WTC11 (cell line): ENCODE data around the gene AURKA. TPM values are rescaled to one million over a fixed set of nuclear protein-coding genes. Genes with fewer than 3 reads are reported as not detected.

ENCODE experiments used
- ATAC-seq: fragments of 200-7000 bp; cut with Tn5 transposase; 2 replicates; pipeline ENCODE4 v1.10.0; 2021; ENCODE audit warnings: mild to moderate bottlenecking, moderate library complexity
- CTCF ChIA-PET: fragments of 300-600 bp; sonication (Branson Sonifier 250); formaldehyde crosslinking; loops from one replicate; lab custom pipeline; 2021; ENCODE audit warnings: antibody characterized with exemption; lab: Charles Lee
- POLR2A ChIA-PET: fragments of 350-600 bp; sonication (Branson Sonifier 250); formaldehyde crosslinking; loops from one replicate; lab custom pipeline; 2021; ENCODE audit warnings: antibody characterized with exemption; lab: Charles Lee
- DNase-seq: peaks from one replicate; pipeline ENCODE4 v3.0.0; 2021; ENCODE audit warnings: low spot score
- H3K27ac Mint-ChIP-seq: 2 replicates; pipeline ENCODE4 v1.8.0; 2021; ENCODE audit warnings: mixed read lengths
- H3K27me3 Mint-ChIP-seq: 2 replicates; pipeline ENCODE4 v1.8.0; 2021; ENCODE audit warnings: low read depth, mild to moderate bottlenecking, moderate library complexity, mixed read lengths
- H3K36me3 Mint-ChIP-seq: 2 replicates; pipeline ENCODE4 v1.8.0; 2021; ENCODE audit warnings: mixed read lengths
- H3K4me1 Mint-ChIP-seq: 2 replicates; pipeline ENCODE4 v1.8.0; 2022; ENCODE audit warnings: mixed read lengths
- H3K4me3 Mint-ChIP-seq: 2 replicates; pipeline ENCODE4 v1.8.0; 2021; ENCODE audit warnings: mild to moderate bottlenecking, moderate library complexity, mixed read lengths
- H3K9me3 Mint-ChIP-seq: 2 replicates; pipeline ENCODE4 v1.8.0; 2021; ENCODE audit warnings: mixed read lengths
- ATF3 ChIP-seq: sonication (generic); formaldehyde crosslinking; conservative IDR thresholded peaks from 2 replicates; pipeline ENCODE4 v1.8.1; 2022; ENCODE audit warnings: mild to moderate bottlenecking, missing genetic modification reagents
- ELF4 ChIP-seq: sonication (generic); formaldehyde crosslinking; IDR thresholded peaks from 2 replicates; pipeline ENCODE4 v1.8.1; 2022; ENCODE audit warnings: low read depth, mild to moderate bottlenecking, moderate library complexity, missing genetic modification reagents
- ETV6 ChIP-seq: sonication (generic); formaldehyde crosslinking; IDR thresholded peaks from 2 replicates; pipeline ENCODE4 v1.8.1; 2022; ENCODE audit warnings: mild to moderate bottlenecking, missing genetic modification reagents
- GRHL2 ChIP-seq: fragments of 250-450 bp; sonication (Bioruptor Pico); IDR thresholded peaks from 2 replicates; pipeline ENCODE4 v1.8.0; 2022; ENCODE audit warnings: mild to moderate bottlenecking, moderate library complexity; ENCODE audit not compliant: insufficient replicate concordance, severe bottlenecking
- IRF2 ChIP-seq: sonication (generic); formaldehyde crosslinking; IDR thresholded peaks from 2 replicates; pipeline ENCODE4 v1.8.0; 2022; ENCODE audit warnings: low read depth, missing genetic modification reagents, borderline replicate concordance
- NFE2L1 ChIP-seq: sonication (generic); formaldehyde crosslinking; IDR thresholded peaks from 2 replicates; pipeline ENCODE4 v1.8.1; 2023; ENCODE audit warnings: missing genetic modification reagents
- NFYB ChIP-seq: sonication (generic); formaldehyde crosslinking; conservative IDR thresholded peaks from 2 replicates; pipeline ENCODE4 v1.8.0; 2022; ENCODE audit warnings: low read depth, missing genetic modification reagents
- NR2C2 ChIP-seq: sonication (generic); formaldehyde crosslinking; IDR thresholded peaks from 2 replicates; pipeline ENCODE4 v1.8.0; 2022; ENCODE audit warnings: mild to moderate bottlenecking, missing genetic modification reagents
- SOX15 ChIP-seq: fragments of 250-450 bp; sonication (Bioruptor Pico); IDR thresholded peaks from 2 replicates; pipeline ENCODE4 v1.9.0; 2021; ENCODE audit warnings: mild to moderate bottlenecking
- STAT6 ChIP-seq: sonication (generic); formaldehyde crosslinking; conservative IDR thresholded peaks from 2 replicates; pipeline ENCODE4 v1.8.1; 2023; ENCODE audit warnings: mild to moderate bottlenecking, low read depth, missing genetic modification reagents, moderate library complexity
- TCF7 ChIP-seq: sonication (generic); formaldehyde crosslinking; IDR thresholded peaks from 2 replicates; pipeline ENCODE4 v1.8.0; 2022; ENCODE audit warnings: mild to moderate bottlenecking, low read depth, missing genetic modification reagents, moderate library complexity
- TP53 ChIP-seq: sonication (generic); formaldehyde crosslinking; IDR thresholded peaks from 2 replicates; pipeline ENCODE4 v1.8.1; 2023; ENCODE audit warnings: mild to moderate bottlenecking, missing genetic modification reagents
- ZBTB43 ChIP-seq: sonication (generic); formaldehyde crosslinking; IDR thresholded peaks from 2 replicates; pipeline ENCODE4 v1.8.1; 2023; ENCODE audit warnings: mild to moderate bottlenecking, missing genetic modification reagents
- ZNF138 ChIP-seq: sonication (generic); formaldehyde crosslinking; conservative IDR thresholded peaks from 2 replicates; pipeline ENCODE4 v1.8.1; 2022; ENCODE audit warnings: mild to moderate bottlenecking, moderate library complexity, missing genetic modification reagents
- ZNF219 ChIP-seq: sonication (generic); formaldehyde crosslinking; IDR thresholded peaks from 2 replicates; pipeline ENCODE4 v1.8.0; 2023; ENCODE audit warnings: missing genetic modification reagents, mild to moderate bottlenecking, borderline replicate concordance
- ZNF416 ChIP-seq: fragments of 250-450 bp; sonication (Bioruptor Pico); IDR thresholded peaks from 2 replicates; pipeline ENCODE4 v1.9.0; 2021; ENCODE audit warnings: mild to moderate bottlenecking, inconsistent platforms
- total RNA-seq: library from RNA; stranded (reverse); gene quantifications from 3 replicates; pipeline ENCODE4 v1.2.3, GENCODE V29; 2021
- TF ChIP-seq, protein P1 (sequence below): fragments of 250-450 bp; sonication (Bioruptor Pico); IDR thresholded peaks from 2 replicates; pipeline ENCODE4 v1.9.0; 2021; ENCODE audit warnings: mild to moderate bottlenecking
- TF ChIP-seq, protein P2 (sequence below): fragments of 250-450 bp; sonication (Bioruptor Pico); IDR thresholded peaks from 2 replicates; pipeline ENCODE4 v1.9.0; 2021; ENCODE audit warnings: mild to moderate bottlenecking
- TF ChIP-seq, protein P3 (sequence below): sonication (generic); formaldehyde crosslinking; IDR thresholded peaks from 2 replicates; pipeline ENCODE4 v1.8.0; 2022; ENCODE audit warnings: mild to moderate bottlenecking, missing genetic modification reagents
- TF ChIP-seq, protein P4 (sequence below): sonication (generic); formaldehyde crosslinking; IDR thresholded peaks from 2 replicates; pipeline ENCODE4 v1.8.1; 2022; ENCODE audit warnings: mild to moderate bottlenecking, missing genetic modification reagents, moderate library complexity, borderline replicate concordance

The AURKA gene
- total RNA-seq, 1 experiment from 2014 or later = 103 TPM

DNA sequence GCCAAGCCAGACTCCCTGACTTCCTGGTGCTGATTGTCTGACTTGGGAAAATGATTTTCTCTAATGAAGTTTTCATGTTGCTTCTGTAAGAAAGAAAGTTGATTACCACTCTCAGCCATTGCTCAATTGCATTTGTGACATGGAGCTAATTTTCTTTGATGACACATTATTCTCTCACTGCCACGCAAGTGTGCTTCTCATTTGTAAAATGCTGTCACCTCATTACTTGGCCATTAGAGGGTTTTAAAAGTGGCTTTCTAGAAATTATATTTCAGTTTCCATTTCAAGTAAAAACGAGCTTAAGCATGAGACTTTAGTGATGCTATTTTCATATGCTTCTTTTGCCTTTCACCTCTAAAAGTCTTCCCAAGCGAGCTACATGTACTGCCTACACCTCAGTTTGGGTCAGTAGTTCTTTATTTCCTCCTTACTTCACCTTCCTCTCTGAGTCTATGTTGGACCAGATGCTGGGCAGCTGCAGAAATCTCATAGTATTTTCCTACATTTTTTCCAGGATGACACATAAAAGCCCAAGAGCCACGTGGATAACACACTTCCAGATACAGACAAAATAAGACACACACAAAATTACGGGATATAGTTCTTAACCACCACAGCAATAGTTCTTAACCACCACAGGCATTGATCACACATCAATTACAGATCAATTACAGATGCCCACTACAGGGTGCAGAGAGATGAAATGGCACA lies 39.5 kb downstream of the AURKA start:
- POLR2A ChIA-PET = no interaction called here

GRCh38 chr20:56350842-56351241 lies 41.2 kb downstream of the AURKA start:
- ATAC-seq = no peak
- CTCF ChIA-PET = no interaction called here
- Mint-ChIP-seq H3K9me3 (0 out of 2 replicates have a peak, but pooled peaks cover 4% of the 10 kb centered on the region), H3K27ac (no peak overlapping the region), H3K36me3 (no peaks in the 10 kb centered on the region), H3K4me1 (peaks cover 25% of the 10 kb centered on the region), H3K27me3 (peaks cover 63% of the 10 kb centered on the region)
- no peak for DNase-seq
- TF ChIP-seq ZNF416 (CRISPR knock-in tag) = no peak
- no peak for TF ChIP-seq STAT6
- TF ChIP-seq ZNF138 = no peak
- TF ChIP-seq ELF4 (CRISPR knock-in tag) = no peak
- TF ChIP-seq, protein P1, sequence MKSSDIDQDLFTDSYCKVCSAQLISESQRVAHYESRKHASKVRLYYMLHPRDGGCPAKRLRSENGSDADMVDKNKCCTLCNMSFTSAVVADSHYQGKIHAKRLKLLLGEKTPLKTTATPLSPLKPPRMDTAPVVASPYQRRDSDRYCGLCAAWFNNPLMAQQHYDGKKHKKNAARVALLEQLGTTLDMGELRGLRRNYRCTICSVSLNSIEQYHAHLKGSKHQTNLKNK (CRISPR knock-in tag) = no peak
- TF ChIP-seq ETV6 = no peak
- TF ChIP-seq NFE2L1 = no peak
- TF ChIP-seq, protein P2, sequence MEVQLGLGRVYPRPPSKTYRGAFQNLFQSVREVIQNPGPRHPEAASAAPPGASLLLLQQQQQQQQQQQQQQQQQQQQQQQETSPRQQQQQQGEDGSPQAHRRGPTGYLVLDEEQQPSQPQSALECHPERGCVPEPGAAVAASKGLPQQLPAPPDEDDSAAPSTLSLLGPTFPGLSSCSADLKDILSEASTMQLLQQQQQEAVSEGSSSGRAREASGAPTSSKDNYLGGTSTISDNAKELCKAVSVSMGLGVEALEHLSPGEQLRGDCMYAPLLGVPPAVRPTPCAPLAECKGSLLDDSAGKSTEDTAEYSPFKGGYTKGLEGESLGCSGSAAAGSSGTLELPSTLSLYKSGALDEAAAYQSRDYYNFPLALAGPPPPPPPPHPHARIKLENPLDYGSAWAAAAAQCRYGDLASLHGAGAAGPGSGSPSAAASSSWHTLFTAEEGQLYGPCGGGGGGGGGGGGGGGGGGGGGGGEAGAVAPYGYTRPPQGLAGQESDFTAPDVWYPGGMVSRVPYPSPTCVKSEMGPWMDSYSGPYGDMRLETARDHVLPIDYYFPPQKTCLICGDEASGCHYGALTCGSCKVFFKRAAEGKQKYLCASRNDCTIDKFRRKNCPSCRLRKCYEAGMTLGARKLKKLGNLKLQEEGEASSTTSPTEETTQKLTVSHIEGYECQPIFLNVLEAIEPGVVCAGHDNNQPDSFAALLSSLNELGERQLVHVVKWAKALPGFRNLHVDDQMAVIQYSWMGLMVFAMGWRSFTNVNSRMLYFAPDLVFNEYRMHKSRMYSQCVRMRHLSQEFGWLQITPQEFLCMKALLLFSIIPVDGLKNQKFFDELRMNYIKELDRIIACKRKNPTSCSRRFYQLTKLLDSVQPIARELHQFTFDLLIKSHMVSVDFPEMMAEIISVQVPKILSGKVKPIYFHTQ (CRISPR knock-in tag) = no peak
- no peak for TF ChIP-seq NR2C2 (CRISPR knock-in tag)
- TF ChIP-seq, protein P3, sequence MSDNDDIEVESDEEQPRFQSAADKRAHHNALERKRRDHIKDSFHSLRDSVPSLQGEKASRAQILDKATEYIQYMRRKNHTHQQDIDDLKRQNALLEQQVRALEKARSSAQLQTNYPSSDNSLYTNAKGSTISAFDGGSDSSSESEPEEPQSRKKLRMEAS (CRISPR knock-in tag) = no peak
- TF ChIP-seq TCF7 (CRISPR knock-in tag) = no peak
- TF ChIP-seq ATF3 = no peak
- TF ChIP-seq IRF2 (CRISPR knock-in tag) = no peak
- no peak for TF ChIP-seq TP53 (CRISPR knock-in tag)
- TF ChIP-seq NFYB (CRISPR knock-in tag) = no peak
- no peak for TF ChIP-seq ZNF219 (CRISPR knock-in tag)
- TF ChIP-seq, protein P4, sequence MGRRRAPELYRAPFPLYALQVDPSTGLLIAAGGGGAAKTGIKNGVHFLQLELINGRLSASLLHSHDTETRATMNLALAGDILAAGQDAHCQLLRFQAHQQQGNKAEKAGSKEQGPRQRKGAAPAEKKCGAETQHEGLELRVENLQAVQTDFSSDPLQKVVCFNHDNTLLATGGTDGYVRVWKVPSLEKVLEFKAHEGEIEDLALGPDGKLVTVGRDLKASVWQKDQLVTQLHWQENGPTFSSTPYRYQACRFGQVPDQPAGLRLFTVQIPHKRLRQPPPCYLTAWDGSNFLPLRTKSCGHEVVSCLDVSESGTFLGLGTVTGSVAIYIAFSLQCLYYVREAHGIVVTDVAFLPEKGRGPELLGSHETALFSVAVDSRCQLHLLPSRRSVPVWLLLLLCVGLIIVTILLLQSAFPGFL (CRISPR knock-in tag) = no peak
- TF ChIP-seq, all 79 proteins: peak for 0
- POLR2A ChIA-PET = no interaction called here
- no peak overlapping the region for H3K4me3 Mint-ChIP-seq

More for the DNA sequence above, 39.5 kb downstream of the AURKA start:
- H3K4me1 Mint-ChIP-seq = peaks cover 20% of the 10 kb centered on the region
- no peaks in the 10 kb centered on the region for H3K36me3 Mint-ChIP-seq
- no peak overlapping the region for H3K27ac Mint-ChIP-seq
- peaks cover 58% of the 10 kb centered on the region for H3K27me3 Mint-ChIP-seq
- TF ChIP-seq SOX15 (no peak), GRHL2 (CRISPR knock-in tag) (no peak), ZBTB43 (CRISPR knock-in tag) (no peak), ZNF138 (no peak)
- DNase-seq (no peak), ATAC-seq (no peak)
- no peak overlapping the region for H3K4me3 Mint-ChIP-seq
- H3K9me3 Mint-ChIP-seq = 0 out of 2 replicates have a peak, but pooled peaks cover 4% of the 10 kb centered on the region
- CTCF ChIA-PET = interaction anchor here (0.8 kb wide), 1 partner anchor 9 kb away, joined by 5 read pairs; no protein-coding TSS in a partner anchor
